Pulmonary artery endothelial cell (primary cell): Measurements from ENCODE around the gene GTSE1. TPM values are rescaled to one million over a fixed set of nuclear protein-coding genes. Genes with fewer than 3 reads are reported as not detected.

Source experiments
- DNase-seq: peaks from one replicate; pipeline ENCODE4 v3.0.0-alpha.2; 2011; ENCODE audit warnings: low read depth, low spot score
- total RNA-seq: library from RNA; depleted of rRNA; stranded (reverse); fragments of >200 nt; gene quantifications from 2 replicates; pipeline ENCODE4 v1.2.3, GENCODE V29; 2014

The GTSE1 gene
- total RNA-seq, 1 donor from 2014 or later, result 8.6 TPM

DNA sequence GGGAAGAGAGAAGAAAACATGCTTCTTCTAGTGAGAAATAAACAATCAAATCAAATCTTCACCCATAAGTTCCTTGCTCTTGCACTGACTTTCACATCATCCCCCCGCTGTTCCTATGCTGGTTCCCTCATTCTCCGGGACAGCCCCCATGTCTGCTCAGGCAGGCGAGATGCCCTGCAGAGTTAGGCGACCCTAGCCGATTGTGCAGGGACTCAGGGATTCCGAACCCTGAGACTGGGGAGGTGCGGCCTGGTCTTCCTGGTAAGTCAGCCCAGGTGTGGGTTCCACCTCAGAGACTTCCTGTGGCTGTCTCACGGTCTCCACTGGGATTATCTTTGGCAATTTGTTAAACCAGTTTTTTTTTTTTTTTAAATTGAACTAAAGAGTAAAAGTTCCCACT lies 22.3 kb upstream of the GTSE1 start:
- DNase-seq, result no peak

DNA sequence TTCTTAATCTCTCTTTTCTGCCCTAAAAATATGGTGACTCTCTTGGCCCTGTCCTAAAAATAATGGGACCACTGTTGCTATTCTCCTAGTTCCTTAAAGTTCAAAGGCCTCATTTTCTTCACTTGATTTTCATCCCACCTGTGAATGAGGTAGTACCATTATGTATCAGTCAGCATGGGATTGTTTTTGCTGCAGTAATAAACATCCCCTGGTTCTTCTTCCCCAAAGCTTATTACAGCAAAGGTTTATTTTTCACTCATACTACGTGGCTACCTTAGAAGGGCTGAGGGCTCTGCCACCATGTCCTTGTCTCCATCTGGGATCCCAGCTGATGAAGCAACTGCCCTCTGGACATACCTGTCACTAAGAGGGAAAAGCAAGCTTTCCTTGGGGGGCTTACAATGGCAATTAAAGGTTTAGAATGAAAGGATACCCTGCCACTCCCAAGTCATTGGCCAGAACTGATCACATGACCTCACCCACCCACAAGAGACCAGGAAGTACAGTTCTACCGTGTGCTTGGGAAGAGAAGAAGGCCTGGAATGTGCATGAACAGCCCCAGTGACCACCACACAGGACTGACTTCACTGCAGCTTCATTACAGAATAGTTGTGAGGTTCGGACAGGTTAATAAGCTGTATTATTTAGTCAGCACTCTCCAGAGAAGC lies 21.1 kb upstream of the GTSE1 start:
- no peak for DNase-seq

DNA sequence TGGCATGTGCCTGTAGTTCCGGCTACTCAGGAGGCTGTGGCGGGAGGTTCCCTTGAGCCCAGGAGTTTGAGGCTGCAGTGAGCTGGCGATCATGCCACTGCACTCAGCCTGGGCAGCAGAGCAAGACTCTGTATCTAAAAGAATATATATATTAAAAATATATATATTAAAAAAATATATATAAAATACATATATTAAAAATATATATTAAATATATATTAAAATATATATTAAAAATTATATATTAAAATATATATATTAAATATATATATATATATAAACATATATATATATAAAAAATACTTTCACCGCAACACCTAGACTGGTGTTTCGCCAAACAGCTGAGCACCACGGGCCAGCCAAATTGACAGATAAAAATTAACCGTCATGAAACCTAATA lies 20.1 kb upstream of the GTSE1 start:
- DNase-seq, result no peak

DNA sequence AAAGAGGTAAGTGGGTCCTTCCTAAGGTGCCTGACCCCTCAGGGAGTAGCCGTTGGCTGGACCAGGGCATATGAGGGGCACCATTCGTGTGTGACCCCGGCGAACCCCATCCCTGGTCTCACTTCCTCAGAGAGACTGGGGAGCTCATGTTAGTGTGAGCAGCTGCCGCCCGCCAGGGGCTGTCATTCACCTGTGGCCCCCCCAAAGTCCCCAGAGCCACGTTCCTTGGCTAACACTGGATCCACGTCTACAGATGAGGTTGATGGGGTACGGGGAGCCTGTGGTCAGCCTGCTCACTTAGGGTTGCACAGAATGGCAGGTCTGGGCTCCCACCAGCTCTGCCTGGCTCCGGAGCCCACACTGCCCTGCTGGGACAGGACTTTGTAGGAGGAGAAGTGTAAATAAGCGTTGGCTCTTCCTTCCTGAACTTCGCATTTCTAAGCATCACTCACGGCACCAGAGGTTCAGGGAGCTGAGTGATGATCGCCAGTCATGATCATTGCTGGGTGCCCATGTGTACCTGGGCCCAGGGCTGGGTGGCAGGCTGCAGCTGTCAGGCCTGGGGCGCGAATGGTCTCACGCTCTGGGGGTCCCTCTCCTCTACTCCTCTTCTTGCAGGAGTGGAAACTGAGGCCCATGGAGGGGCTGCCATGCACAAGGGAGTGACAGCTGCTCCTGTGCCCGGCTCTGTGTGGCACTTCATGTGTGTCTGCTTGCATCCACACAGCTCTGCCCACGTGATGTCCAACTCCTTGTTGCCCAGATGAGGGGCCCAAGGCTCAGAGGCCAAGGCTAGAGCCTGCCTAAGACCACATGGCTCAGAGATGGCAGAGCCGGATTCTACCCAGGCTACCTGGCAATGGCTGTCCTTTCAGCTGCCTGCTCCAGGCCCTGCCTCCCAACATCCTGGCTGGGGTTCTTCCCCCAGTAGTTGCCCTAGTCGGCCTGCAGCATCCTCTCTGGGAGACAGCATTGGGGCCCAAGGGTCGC lies 17.7 kb upstream of the GTSE1 start:
- DNase-seq, result no peak

DNA sequence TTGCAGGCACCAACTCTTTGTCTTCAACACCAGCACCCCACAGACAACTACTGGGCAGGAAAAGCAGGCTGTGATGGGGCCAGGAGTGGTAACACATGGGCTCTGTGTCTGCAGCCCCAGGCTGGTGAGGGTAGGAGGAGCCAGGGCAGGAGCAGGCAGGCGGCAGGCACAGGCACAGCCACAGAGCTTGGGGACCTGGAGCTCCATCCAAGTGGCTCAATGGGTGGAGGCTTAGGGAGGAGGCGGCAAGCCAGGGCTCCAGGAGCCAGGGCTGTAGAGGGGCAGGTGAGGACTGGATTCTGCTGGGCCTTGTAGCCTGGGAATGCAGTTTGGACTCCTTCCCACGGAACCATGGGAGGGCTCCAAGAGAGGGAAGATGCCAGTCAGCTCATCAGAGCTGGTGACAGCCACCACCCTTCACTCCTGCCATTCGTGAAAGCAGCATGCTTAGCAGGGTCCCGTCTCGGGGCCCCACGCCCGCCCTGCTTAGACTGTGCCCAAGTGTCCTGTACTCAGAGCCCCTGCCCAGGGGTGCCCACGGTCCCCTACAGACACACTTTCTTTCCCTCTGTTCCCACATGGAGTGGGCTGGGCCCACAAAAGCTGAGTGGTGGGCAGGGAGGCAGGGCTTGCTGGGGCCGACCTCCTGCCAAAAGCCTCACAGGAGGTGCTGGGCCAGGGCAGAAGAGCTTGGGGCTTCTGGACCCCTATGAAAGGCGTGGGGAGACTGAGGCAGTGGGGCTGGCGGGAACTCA lies 16.4 kb upstream of the GTSE1 start:
- DNase-seq, result no peak

DNA sequence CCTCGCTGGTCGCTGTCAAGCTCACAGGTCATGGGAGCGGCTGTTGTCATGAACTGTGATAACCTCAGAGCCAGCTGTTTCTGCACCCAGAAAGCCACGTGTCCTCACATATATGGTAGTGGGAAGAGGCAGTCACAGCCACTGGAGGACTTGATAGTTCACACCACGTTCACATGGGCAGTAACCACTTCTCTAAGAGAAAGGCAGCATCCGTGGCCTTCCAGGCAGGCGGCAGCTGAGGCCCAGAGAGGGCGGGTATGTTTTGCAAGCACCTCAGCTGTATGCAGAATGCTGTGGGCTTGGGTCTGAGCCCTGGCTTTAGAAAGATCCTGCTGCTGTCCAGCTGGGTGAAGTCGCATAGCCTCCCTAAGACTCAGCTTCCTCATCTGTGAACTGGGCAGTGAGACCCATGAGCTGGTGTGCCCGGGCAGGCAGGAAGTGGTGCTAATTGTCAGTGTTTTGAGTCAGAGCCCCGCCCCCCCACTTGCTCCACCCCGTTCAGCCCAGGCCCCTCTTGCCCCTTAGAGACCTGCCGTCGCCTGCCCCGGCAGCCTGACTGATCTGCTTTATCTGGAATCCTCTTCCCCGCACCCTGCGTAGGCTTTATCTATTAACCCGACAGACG lies 15.6 kb upstream of the GTSE1 start:
- DNase-seq, result no peak

DNA sequence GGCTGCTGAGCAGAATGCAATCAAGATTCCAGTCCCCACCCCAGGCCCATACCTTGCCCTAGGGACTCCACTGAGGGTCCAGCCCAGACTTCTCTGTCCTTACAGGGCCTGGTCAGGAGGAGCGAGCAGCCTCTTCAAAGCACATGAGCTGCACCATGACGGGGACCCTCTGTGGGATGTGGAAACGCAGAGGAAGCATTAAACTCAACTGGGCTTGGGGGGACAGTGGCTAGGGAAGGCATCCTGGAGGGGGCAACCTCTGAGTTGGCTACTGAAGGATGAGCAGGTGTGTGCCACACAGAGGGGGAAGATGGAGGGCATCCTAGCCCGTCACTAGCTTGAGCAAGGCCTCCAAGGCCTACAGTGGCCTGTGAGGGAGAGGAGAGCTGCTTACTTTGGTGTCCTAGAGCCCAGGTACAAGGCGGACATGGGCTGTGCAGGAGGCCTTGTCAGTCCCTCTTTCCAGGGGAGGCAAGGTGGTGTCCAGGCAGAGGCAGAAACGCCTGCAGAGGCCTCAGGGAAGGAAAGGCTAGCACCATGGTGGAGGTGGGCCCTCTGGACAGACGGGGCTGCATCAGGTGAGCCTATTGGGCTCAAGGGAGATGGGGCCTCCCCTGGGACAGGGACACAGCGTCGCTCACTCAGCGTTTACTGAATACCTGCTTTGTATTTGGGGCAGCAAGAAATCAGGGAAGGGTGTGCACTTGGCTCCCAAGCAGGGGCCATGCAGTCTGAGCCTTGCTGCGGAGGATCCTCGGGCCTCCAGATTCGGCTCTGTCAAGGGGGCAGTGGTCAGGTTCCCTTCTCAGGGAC lies 14.6 kb upstream of the GTSE1 start:
- DNase-seq, result no peak

DNA sequence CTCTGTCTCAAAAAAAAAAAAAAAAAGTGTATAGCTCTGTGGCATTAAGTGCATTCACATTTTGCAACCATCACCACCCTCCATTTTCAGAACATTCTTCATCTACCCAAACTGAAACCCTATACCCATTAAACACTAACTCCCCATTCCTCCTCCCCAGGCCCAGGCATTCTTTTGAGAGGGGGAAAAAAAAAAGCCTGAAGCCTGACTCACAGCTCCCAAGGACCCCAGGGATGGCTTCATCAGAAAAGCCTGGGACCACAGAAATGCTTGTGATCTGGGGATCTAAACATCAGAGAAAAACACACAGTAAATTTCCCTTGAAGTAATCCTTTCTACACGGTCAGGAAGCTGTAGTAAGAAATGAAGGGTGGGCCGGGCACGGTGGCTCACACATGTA lies 10.7 kb upstream of the GTSE1 start:
- no peak for DNase-seq

DNA sequence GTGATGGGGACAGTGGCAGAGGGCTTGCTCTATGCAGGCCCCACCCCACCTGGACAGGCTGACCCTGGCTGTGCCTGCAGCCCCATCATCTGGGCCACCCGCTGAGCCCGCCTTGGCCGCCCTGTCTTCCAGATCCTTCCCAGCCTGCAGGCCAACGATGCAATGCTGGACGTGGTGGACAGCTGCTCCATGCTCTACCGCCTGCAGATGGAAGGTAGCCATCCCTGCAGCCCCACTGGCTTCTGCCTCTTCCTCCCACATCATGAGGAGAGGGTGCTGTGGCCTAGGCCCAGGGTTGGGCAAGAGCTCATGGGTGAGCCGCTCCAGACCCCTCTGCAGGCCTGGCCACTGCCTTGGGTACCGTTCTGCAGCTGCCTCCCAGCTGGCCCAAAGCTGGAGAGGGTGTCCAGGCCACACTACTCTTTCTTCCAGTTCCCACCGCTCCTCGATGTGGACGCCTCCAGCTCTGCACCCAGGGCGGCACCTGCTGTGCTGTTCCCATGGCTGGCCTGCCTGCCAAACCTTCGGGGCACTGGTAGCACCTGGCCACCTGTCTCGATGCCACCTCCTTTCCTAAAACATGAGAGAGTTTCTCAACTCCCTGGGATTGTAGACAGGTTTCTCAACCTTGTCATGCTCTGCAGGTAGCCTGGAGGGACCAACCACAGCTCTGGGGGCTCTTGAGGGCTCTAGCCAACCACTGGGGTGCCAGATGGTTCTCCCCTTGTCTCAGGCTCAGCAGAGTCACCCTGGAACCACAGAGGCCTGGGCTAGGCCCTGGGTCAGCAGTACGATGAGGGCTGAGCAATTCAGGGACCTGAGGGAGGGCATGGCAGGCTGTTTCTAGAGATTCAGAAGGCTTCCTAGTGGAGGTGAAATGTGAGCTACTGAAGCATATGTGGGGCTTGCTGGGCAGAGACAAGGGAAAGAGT lies 9.5 kb upstream of the GTSE1 start:
- no peak for DNase-seq

DNA sequence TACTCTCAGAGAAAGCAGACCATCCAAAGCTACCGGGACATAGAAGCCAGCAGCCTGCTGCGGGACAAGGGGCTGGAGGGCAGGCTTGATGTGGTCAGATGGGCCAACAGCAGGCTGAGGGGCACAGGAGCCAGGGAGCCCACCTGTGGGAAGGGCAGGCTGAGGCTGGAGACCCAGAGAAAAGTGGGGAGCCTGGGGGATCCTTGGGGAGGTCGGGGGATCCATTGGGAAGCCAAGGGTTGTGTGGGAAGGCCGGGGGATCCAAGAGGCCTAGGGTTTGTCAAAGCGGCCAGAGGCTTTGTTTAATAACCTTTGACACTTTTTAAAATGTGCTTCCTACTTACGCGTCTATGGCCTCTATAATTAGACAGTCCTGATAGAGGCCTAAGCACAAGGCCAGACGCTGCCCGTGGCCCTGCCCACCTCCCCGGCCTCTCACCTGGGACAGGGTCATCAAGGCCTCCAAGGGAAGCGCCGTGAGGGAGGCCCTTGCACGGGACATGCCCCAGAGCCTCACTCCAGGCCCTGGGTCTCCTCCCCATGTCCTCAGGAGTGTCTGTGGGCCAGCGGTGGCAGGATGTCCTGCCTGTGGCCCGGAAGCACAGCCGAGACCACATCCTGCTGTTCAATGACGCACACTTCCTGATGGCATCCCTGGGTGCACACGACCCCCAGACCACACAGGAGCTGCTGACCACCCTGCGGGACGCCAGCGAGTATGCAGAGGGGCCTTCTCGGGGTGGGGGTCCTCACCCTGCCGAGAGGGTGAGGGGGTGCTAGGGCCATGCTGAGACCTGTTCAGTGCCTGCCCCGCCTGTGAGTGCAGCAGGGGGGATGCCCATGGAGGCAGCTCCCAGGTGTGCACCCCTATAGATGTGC lies 8.6 kb upstream of the GTSE1 start:
- no peak for DNase-seq

DNA sequence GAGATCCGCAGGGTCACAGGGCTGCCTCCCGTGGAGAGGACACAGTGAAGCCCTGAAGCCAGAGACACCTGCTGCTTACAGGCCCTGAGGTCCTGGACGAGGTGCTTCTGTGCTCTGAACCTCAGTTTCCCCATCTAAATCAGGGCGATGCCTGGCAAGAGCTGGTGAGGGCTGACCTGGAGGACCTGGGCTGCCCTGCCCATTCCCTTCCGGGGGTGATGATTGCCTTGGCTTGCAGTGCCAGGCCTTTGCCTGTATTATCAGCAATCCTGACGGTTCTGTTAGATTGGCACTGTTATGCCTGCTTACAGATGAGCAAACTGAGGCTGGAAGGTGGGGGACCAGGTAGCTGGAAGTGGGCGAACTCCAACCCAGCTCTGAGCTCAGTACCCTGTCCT lies 7.8 kb upstream of the GTSE1 start:
- no peak for DNase-seq

DNA sequence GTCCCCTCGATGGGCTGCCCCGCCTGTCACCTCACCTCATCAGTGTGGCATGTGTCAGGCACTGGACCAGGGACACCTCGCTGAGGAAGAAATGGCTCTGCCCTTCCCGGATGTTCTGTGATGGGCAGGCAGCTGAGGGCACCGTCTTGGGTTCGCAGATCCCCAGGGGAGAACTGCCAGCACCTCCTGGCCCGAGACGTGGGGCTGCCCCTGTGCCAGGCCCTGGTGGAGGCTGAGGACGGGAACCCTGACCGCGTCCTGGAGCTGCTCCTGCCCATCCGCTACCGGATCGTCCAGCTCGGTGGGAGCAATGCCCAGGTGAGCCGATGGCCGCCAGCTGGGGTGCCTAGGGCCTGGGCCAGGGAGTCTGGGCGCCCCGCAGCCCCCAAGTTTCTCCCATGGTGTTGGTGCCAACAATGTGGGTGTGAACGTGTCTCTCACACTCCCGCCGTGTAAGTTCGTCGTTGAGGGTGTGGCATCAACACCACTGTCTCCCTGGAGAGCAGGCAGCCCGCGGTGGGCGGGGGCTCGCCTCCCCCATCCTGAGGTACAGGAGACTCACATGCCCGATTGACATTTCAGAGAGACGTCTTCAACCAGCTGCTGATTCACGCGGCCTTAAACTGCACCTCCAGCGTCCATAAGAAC lies 7.3 kb upstream of the GTSE1 start:
- no peak for DNase-seq

DNA sequence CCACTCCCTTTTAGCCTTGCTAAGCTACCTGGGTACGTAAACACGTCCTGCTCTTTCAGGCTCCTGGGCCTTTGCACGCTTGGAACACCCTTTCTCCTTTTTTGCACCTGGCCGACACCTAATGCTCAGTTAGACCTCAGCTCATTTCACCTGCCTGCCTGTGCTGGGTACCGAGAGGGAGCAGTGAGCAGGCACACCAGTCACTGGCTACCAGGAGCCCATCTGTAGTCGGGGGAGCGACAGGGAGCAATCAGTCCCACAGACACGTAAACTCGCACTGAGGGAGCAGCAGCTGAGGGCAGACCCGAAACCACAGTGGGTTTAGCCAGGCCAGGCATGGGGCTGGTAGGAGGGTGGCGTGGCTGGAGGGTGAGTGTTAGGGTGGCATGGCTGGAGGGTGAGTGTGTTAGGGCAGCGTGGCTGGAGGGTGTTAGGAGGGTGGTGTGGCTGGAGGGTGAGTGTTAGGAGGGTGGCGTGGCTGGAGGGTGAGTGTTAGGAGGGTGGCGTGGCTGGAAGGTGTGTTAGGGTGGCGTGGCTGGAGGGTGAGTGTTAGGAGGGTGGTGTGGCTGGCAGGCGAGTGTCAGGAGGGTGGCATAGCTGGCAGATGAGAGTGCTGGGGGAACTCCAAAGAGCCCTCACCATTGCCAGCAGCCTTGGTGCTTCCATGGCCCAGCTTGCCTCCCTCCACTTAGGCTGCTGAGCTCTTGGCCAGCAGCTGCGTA lies 6.4 kb upstream of the GTSE1 start:
- no peak for DNase-seq

DNA sequence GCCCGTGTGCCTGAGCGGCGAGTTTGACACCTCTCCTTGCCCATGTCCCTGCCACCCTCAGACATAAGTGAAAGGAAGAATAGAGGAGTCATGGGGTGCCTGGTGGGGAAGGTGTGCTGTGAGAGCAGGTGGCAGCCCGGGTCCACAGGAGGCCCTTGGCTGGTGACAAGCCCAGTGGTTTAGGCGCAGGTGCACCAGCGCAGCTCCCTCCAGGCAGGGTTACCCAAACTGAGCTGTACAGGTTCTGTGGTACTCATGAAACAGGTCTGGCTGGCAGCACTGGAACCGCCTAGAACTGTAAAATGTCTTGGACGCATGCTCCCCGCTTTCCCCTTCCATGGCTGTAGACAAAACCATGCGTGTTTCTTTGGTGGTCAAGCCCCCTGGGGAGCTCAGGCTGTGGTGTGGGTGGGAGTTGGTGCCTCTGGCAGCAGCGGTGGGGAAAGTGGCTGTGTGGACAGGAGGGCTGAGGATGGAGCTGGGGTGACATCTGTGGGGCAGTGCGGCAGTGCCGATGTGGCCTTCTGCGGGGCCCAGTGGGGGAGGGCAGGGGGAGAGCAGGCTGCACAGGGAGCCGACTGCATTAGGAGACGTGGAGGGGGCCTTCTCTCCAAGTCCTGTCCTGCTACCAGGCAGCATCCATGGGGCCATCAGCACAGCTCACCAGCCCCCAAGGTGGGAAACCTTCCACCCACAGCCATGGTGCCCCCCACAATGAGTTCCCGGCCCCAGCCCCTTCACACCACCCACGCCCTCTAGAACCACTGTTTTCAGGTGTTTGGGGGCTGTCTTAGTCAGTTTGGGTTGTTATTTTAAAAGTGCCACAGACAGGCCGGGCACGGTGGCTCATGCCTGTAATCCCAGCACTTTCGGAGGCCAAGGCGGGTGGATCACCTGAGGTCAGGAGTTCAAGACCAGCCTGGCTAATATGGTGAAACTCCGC lies 5.6 kb upstream of the GTSE1 start:
- DNase-seq, result no peak

DNA sequence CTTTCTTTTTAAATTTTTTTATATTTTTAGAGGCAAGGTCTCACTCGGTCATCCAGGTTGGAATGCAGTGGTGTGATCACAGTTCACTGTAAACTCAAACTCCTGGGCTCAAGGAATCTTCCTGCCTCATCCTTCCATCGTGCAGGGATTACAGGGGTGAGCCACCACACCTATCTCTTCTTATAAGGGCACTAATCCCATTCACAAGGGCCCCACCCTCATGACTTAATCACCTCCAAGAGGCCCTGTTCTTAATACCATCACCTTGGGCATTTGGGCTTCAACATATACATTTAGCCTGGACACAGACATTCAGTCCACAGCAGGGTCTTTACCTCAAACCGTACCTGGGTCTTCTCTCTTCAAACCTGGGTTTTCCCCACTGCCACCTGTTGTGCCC lies 4.5 kb upstream of the GTSE1 start:
- no peak for DNase-seq

DNA sequence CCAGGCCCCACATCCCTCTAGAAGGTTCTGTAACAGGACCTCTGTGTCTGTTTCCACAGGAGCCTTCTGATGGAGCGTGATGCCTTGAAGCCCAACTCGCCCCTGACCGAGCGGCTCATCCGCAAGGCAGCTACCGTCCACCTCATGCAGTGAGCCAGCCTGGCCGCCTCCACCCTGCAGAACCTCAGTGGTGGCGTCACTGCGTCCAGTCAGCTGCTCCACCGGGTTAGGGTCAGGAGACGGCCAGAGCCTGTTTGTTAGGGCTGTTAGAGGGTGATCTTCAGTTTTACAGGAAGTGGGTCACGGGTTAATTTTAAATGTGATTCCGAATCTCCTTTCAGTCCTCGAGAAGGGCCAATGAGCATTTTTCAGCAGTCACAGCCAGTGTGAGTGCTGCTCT lies 3.9 kb upstream of the GTSE1 start:
- DNase-seq, result no peak
